ENCODE results near the gene MAD2L1BP.

DNA sequence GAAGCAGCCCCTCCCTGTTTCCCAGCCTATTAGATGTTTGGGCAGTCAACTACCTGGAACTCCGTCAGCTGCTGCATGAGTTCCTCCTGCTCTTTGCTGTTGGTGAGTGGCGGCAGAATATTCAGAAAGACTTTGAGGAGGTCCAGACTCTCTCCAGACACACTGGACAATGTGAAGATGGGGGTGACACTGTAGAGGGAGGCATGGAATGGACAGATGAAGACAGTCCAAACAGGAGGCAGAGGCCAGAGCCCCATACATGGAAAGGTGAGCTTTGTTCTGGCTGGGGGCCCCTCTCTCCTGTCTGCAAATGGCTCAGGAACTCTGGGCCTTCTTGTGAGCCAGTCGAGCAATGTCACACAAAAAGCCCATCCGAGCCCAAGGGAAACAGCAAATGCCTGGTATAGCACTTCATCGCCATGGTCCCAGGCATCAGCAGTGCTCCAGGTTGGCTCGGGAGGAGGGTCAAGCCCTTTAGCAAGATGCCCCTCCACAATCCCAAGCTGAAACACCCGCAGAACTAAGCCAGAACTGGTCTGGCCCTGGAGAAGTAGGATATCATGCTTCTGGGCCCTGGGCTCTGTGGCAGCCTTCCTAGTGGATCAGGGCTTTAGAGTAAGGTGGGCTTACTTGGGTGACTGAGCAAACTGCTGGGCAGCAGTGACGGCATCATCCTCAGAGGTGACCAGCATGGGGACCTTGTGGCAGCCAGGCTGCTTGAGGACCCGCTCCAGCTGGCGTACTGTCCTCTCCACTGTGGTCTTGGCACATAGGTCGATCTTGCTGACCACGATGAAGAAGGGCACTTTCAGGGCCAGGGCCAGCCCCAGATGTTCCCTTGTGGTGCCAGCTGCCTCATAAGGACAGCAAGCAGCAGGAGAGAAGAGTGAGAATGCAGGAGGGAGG, 11.5 kb upstream of the MAD2L1BP start:
- TF ChIP-seq, protein P1, sequence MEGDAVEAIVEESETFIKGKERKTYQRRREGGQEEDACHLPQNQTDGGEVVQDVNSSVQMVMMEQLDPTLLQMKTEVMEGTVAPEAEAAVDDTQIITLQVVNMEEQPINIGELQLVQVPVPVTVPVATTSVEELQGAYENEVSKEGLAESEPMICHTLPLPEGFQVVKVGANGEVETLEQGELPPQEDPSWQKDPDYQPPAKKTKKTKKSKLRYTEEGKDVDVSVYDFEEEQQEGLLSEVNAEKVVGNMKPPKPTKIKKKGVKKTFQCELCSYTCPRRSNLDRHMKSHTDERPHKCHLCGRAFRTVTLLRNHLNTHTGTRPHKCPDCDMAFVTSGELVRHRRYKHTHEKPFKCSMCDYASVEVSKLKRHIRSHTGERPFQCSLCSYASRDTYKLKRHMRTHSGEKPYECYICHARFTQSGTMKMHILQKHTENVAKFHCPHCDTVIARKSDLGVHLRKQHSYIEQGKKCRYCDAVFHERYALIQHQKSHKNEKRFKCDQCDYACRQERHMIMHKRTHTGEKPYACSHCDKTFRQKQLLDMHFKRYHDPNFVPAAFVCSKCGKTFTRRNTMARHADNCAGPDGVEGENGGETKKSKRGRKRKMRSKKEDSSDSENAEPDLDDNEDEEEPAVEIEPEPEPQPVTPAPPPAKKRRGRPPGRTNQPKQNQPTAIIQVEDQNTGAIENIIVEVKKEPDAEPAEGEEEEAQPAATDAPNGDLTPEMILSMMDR (IDR thresholded peaks at IDR 0.05), result no peak
- TF ChIP-seq SIN3A (IDR thresholded peaks at IDR 0.05; ENCODE audit: borderline replicate concordance, low read depth, low read length) (no peak), SMC3 (IDR thresholded peaks at IDR 0.05; ENCODE audit: low read depth, low read length) (no peak), POLR2AphosphoS5 (IDR thresholded peaks at IDR 0.05; ENCODE audit: low read depth, low read length) (no peak; the same call in 1 of the 2 replicates), EP300 (IDR thresholded peaks at IDR 0.05; ENCODE audit: borderline replicate concordance in 1 of 2, low read depth in 1 of 2, low read length in 1 of 2) (no peak), TAF1 (IDR thresholded peaks at IDR 0.05; ENCODE audit: borderline replicate concordance, low read depth, low read length) (no peak), YY1 (IDR thresholded peaks at IDR 0.05; ENCODE audit: low read depth) (no peak)

Measured in SK-N-SH (cell line).